Renal cortex interstitium (tissue), 11 donors: Measurements from ENCODE around the gene KCNIP2. TPM values are rescaled to one million over a fixed set of nuclear protein-coding genes. Genes with fewer than 3 reads are reported as not detected.

Source experiments
- DNase-seq, 11 donors: peaks; one replicate each; pipeline ENCODE4 v3.0.0-alpha.2; 2013; ENCODE audit warnings: low read depth in 9 of 11, low spot score in 4 of 11; ENCODE audit errors: extremely low read depth in 1 of 11
- polyA plus RNA-seq, 3 donors: library from polyadenylated mRNA; unstranded; fragments of 120-200 nt; gene quantifications; one replicate each; pipeline ENCODE4 v1.2.1, GENCODE V29; 2013; ENCODE audit not compliant: insufficient read length in 3 of 3

KCNIP2 gene
- polyA plus RNA-seq, 3 donors: 4.0 to 8.1 (median 4.2) TPM

- DNase-seq: no peak
Observed at GRCh38 chr10:101776161-101776817, 67.3 kb downstream of the KCNIP2 start.

Other genes starting within 250 kb of the KCNIP2 start
- 10 to 100 TPM; 52.7 to 56.5 (median 55.5) TPM for gene FBXW4, start 148.6 kb downstream of the KCNIP2 start, polyA plus RNA-seq
- gene FGF8, start 67.7 kb downstream of the KCNIP2 start, polyA plus RNA-seq: 10 to 100 TPM in 1 of 3 donors, 1 to 10 TPM in 2; 7.0 to 10.9 (median 9.6) TPM
- gene NPM3, start 60.4 kb downstream of the KCNIP2 start, polyA plus RNA-seq: 10 to 100 TPM; 53.1 to 71.5 (median 63.0) TPM
- 100 to 1,000 TPM; 125 to 245 (median 168) TPM for gene OGA, start 25.4 kb downstream of the KCNIP2 start, polyA plus RNA-seq
- 10 to 100 TPM; 18.6 to 19.0 (median 18.7) TPM for gene ARMH3, start 212.4 kb upstream of the KCNIP2 start, polyA plus RNA-seq
- gene HPS6, start 221.5 kb upstream of the KCNIP2 start, polyA plus RNA-seq: 10 to 100 TPM; 10.3 to 14.5 (median 12.5) TPM